ENCODE data around the gene OR56B4.

DNA sequence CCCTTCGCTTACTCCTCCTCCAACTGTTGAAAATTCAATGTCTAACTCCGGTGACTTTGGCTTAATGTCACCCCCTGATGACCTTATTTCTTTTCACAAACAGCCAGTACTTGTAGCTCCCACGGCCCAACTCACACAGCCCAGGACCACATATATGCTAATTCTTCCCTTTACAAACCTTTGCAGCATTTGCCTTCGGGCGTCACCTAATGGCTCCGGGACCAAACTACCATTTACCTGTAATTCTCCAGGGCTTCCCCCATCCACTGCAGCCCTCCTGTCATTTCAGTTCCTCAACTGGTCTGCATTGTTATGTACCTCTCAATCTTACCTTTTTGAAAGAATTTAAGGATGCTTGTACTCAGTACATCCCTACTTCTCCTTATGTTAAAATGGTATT is 29.8 kb upstream of the OR56B4 start:
- no peak for TF ChIP-seq CTCF (IDR thresholded peaks at IDR 0.05; ENCODE audit: insufficient read depth, low read length)
- TF ChIP-seq POLR2AphosphoS5 (IDR thresholded peaks at IDR 0.05; ENCODE audit: low read depth), result no peak
- TF ChIP-seq, protein P1, sequence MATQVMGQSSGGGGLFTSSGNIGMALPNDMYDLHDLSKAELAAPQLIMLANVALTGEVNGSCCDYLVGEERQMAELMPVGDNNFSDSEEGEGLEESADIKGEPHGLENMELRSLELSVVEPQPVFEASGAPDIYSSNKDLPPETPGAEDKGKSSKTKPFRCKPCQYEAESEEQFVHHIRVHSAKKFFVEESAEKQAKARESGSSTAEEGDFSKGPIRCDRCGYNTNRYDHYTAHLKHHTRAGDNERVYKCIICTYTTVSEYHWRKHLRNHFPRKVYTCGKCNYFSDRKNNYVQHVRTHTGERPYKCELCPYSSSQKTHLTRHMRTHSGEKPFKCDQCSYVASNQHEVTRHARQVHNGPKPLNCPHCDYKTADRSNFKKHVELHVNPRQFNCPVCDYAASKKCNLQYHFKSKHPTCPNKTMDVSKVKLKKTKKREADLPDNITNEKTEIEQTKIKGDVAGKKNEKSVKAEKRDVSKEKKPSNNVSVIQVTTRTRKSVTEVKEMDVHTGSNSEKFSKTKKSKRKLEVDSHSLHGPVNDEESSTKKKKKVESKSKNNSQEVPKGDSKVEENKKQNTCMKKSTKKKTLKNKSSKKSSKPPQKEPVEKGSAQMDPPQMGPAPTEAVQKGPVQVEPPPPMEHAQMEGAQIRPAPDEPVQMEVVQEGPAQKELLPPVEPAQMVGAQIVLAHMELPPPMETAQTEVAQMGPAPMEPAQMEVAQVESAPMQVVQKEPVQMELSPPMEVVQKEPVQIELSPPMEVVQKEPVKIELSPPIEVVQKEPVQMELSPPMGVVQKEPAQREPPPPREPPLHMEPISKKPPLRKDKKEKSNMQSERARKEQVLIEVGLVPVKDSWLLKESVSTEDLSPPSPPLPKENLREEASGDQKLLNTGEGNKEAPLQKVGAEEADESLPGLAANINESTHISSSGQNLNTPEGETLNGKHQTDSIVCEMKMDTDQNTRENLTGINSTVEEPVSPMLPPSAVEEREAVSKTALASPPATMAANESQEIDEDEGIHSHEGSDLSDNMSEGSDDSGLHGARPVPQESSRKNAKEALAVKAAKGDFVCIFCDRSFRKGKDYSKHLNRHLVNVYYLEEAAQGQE (IDR thresholded peaks at IDR 0.05; ENCODE audit: insufficient replicate concordance, low read depth), result no peak
- no peak for TF ChIP-seq SPI1 (IDR thresholded peaks at IDR 0.05; ENCODE audit: borderline replicate concordance, low read depth)
